ENCODE measurements around the gene NOXRED1.

GRCh38 chr14:77406718-77407117 lies 16.6 kb downstream of the NOXRED1 start:
- TF ChIP-seq CTCF (IDR thresholded peaks at IDR 0.05) (no peak), POLR2A (IDR thresholded peaks at IDR 0.05) (no peak)

Data from heart left ventricle (tissue), 13 donors.